NCI-H1417 (cell line): ENCODE results near the gene LCE1C.
A peak's percentile ranks its signal among the peaks of the same experiment; 100 is the strongest.

ENCODE experiments used
- DNase-seq, 3 experiments: peaks; one replicate each; lab custom pipeline; 2025; lab: John Stamatoyannopoulos, UW

LCE1C gene

DNA sequence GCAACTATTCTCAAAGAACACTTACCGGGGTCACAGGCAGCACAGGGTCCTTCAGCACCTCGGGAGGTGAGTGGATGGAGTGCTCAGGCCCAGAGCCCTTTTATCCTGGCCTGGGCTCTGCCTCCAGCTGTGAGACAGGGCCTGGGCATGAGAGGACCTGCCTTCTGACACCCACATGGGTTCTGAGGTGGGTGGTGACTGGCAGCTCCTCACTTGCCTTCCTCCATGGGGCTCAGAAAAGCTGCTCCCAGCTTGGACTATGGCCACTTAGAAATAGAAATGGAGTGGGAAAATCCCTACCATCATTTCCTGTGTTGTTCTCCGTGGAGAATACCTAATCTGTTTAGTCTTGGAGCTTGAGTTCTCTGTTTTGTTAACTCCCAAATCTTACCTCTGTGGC, at the start of gene LCE1C:
TSS of gene LCE1C (minus strand) at position 76 of the 400 bp plus-strand sequence. CDS start 1,173 bp downstream, outside the sequence.
- no peak for DNase-seq

DNA sequence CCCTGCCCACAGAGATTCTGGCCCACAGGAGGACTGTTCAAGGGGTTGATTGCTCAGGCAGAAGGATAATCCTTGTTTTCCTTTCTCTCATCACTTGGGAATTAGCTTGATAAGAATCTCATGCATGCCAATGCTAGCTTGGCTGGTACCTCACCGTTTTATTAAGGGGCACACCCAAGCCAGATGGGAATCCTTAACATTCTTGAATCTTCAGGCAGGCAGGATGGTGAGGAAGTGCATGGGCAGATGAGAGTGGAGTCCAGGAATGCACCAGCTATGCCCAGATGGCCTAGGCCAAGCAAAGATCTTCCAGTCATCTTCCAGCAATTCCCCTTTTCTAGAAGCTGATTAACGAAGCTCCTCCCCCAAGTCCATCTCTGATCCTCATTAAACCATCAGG, 49.2 kb upstream of the LCE1C start:
- DNase-seq: no peak

- DNase-seq: no peak
Measured at GRCh38 chr1:152842556-152842955, 36.1 kb upstream of the LCE1C start, which contains the start of gene LCE6A. TSS of gene LCE6A (plus strand) at chr1:152842856. CDS start at chr1:152843521, 665 bp downstream.

GRCh38 chr1:152836870-152837269, 30.4 kb upstream of the LCE1C start:
- DNase-seq: no peak

DNA sequence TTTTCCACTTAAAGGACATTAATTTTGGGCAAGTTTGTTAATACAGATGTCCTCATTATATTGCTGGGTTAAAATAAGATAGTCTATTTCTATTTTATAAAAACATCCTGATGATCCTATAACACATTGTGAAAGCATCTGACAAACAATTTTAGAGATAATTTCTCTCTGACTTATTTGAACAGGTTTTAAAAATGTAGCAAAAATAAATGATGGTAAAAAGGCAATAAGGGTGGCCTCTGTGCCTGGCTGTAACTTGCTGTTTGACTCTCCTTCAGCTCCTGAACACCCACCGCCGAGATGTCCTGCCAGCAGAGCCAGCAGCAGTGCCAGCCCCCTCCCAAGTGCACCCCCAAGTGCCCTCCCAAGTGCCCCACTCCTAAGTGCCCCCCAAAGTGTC, 20.7 kb upstream of the LCE1C start, which contains the start of gene LCE1A:
TSS of gene LCE1A (plus strand) at position 301 of the 400 bp plus-strand sequence. CDS start at position 301, 0 bp downstream.
- DNase-seq: no peak

DNA sequence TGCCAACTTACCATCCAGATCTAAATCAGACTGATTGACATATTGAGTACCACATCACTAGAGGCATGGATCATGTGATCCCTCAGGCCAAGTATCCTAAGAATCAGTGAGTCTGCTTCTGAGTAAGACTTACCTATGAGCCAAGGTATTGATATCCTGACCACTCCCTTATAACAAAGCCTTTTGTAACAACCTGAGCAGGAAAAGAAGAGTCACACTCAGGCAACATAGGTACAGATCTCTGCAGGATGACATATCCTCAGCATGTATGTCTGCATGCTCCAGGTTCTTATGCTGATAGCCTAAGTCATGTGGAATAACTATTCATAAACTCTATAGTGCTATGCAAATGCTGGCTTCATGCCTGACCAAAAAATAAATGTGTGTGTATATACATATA, 18.5 kb upstream of the LCE1C start:
- no peak for DNase-seq

DNA sequence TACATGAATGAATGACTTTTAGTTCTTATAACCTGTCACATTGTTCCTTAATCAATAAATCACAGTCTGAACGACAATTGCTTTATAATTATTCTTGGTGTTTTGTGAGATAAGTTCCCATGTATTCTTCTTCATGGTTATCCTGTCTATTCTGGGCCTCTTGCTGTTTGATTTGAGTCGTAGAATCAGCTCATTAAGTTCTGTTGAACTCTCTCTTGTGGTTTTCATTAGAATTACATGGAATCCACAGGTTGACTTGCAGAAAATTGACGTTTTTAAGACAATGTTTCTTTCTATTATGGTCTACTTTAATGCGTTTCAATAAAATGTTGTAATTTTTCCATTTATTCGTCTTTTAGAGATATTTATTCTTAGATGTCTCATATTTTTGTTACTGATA, 16.8 kb upstream of the LCE1C start:
- no peak for DNase-seq

DNA sequence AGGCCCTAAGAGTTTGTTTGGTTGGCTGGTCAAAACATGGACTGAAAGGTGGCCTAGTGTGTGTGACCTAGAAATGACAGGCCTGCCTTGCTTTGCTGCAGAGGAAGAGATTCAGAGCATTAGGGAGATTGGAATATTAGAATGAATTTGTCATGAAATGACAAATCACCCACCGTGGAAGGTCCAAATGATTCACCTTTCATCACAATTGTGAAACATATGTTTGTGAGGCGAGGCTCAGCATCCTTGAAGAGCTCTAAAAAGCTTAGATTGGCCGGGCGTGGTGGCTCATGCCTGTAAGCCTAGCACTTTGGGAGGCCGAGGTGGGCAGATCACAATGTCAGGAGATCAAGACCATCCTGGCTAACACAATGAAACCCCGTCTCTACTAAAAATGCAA, 10.9 kb upstream of the LCE1C start:
- no peak for DNase-seq

GRCh38 chr1:152811671-152812070, 5.2 kb upstream of the LCE1C start, which contains the start of gene LCE1B:
TSS of gene LCE1B (plus strand) at chr1:152811971. CDS start at chr1:152812447, 476 bp downstream.
- no peak for DNase-seq

DNA sequence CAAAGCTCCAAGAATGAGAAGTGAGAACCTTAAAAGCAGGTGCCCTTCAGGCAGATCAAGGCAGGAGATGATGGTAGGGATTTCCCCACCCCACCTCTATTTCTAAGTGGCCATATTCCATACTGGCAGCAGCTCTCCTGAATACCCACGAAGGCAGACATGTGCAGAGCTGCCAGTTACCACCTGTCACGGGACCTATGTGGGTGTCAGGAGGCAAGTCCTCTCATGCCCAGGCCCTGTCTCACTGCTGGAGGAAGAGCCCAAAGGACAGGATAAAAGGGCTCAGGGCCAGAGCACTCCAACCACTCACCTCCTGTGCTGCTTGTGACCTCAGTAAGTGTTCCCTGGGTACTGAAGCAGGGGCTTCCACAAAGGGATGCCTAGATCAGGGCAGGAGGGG, 4.6 kb upstream of the LCE1C start:
- DNase-seq: no peak

DNA sequence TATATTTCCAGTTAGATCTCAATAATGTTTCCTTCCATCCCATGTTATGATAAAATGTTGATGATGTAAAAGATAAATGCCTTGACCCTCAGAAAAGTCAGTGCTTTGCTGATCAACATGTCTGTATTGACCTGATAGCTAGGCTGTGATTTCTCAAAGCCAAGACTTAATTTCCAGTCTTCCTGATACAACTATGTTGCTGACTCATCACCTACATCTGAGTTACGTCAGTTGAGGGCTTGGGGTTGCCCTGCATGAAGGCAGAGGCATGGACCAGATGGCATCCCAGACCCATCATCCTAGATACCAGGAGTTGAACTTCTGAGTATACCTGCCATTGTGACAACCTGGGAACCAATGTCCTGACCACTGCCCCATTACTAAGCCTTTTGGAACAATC, 5.1 kb downstream of the LCE1C start:
- no peak for DNase-seq

DNA sequence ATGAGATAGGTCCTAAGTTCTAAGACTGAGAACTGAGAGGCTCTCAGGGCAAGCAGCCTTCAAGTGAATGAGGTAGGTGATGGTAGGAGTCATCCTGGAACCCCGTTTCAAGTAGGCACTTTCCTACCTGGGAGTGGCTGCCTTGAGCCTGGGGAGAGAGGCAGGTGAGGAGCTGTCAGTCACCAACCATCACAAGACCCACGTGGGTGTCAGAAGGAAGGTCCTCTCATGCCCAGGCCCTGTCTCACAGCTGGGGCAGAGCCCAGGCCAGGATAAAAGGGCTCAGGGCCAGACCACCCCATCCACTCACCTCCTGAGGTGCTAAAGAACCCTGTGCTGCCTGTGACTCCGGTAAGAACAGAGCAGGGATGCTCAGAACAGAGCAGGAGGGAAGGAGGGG, 10.0 kb downstream of the LCE1C start, which contains the start of gene LCE1D:
TSS of gene LCE1D (plus strand) at position 301 of the 400 bp plus-strand sequence. CDS start 1,074 bp downstream, outside the sequence.
- DNase-seq: no peak

DNA sequence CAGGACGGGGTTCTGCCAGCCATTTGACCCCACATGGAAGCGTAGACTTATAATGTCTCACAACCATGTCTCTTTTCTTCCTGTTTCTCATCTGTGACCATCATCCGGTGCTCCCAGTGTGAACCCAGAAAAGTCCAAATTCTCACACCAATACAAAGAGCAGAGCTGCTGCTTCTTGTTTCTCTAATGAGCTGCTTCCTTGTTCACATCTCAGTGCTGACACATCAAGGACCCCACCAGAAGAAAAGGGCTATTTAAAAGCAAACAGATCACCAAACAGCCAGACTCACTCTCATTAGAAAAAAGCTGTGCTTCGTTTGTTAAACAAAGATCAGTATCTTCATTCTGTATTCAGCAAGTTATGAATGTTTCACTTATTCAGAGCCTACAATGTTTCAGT, 10.8 kb downstream of the LCE1C start:
- no peak for DNase-seq

GRCh38 chr1:152786077-152786476, 20.4 kb downstream of the LCE1C start, which contains the start of gene LCE1E:
TSS of gene LCE1E (plus strand) at chr1:152786257. CDS start at chr1:152787300, 1,043 bp downstream.
- peak in 2 of 3 experiments; percentile 67 to 81 for DNase-seq

DNA sequence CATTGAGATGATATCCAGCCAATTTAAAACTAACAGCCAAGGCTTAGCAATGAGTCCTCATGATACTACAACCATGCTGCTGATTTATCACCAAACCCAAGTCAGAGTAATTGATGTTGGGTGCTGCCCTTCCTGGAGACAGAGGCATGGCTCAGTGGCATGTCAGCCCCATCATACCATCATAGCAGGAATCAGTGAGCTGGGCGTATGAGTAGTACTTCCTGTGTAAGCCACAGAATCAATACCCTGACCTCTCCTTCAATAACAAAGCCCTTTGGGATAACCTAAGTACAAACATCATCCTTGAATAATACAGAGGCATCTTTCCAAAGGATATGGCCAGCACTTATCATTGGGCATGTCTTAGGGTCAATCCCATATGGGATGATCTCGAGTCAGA, 23.4 kb downstream of the LCE1C start:
- DNase-seq: no peak

- no peak for DNase-seq
Measured at GRCh38 chr1:152777510-152778137, 28.8 kb downstream of the LCE1C start.

DNA sequence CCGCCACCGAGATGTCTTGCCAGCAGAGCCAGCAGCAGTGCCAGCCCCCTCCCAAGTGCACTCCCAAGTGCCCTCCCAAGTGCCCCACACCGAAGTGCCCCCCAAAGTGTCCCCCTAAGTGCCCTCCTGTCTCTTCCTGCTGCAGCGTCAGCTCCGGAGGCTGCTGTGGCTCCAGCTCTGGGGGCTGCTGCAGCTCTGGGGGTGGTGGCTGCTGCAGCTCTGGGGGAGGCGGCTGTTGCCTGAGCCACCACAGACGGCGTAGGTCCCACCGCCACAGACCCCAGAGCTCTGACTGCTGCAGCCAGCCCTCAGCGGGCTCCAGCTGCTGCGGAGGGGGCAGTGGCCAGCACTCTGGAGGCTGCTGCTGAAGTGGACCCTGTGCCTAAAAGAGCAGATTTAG, 30.1 kb downstream of the LCE1C start:
- DNase-seq: no peak

- DNase-seq: no peak
Measured at GRCh38 chr1:152774875-152775274, 31.6 kb downstream of the LCE1C start, which contains the start of gene LCE1F. TSS of gene LCE1F (plus strand) at chr1:152775140. CDS start at chr1:152776372, 1,232 bp downstream.

DNA sequence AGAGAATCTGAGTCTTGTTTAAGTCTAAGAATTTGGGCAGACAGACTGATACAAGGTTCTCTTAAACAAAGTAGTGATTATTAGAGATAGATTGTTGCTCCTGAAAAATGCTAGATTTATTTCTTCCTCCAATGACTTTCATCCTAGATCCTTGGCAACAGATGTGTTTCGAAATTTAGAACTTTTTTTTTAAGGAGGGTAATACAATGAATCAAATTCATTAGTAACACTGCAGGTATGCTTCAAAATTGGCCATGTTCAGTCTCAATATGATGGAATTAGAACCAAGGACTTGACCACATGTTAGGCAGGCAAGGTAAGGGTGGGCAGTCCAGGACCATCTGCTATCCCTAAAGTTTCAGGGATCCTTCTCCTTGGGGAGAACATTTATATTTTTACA, 36.0 kb downstream of the LCE1C start:
- no peak for DNase-seq

GRCh38 chr1:152768847-152769533, 37.5 kb downstream of the LCE1C start:
- DNase-seq: no peak

DNA sequence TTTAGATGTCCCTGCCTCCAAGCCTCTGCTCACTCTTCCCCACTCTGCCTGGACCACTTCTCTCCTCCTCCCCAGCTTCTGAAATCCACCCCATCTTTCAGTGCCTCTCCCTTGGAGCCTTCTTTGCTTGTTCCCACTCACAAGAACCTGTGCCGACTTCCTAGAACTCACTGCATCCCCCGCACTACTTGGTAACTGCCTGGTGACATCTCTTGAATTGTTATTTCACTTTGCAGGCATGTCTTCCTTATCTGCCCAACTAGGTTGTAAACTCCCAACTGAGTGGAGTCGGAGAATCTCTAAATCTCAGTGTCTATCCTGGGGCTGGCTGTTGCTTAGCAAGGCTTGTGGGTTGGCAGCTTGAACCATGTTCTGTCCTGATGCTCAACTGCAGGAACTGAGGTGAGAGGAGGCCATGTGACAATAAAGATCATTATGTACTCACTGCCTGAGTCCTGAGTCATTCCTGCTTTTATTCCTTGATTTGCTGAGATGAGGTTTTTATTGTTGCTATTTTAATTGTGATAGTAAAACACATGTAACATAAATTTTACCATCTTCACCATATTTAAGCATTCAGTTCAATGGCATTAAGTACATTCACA, 44.7 kb downstream of the LCE1C start:
- no peak for DNase-seq

- no peak for DNase-seq
Measured at GRCh38 chr1:152760551-152761190, 45.8 kb downstream of the LCE1C start.
